ENCODE measurements around the gene FAM227B.

DNA sequence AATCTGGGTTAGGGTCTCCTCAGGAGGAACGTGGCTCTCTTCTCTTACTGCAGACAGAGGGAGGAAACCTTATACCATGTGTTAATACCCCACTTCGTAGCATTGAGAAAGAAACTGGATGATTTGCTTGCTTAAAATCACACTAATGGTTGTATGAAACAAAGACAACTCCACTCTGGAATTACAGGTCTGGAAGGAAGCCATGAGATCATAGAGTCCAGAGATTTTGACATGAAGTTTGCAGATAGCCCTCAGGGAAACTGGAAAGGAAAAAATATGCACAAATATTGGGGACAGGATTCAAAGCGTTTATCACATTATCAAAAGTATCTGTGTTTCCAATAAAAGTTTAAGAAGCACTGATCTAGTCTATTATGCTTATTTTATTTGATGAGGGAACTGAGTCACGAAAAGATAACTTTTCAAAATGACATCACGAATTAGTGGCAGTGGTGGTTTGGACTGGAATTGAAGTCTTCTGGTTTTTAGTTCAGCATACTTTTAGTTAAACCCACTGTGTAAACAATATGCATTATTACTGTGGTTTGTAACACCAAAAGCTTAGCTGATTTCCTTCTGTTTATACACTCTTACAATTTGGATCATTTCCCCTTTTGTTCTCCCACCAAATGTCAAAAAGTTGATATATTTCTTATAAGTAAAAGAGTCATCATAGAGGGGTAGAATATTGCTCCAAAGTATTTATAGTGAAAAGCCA is 180.8 kb downstream of the FAM227B start:
- TF ChIP-seq POLR2A (IDR thresholded peaks at IDR 0.05) = no peak
- TF ChIP-seq, protein P1, sequence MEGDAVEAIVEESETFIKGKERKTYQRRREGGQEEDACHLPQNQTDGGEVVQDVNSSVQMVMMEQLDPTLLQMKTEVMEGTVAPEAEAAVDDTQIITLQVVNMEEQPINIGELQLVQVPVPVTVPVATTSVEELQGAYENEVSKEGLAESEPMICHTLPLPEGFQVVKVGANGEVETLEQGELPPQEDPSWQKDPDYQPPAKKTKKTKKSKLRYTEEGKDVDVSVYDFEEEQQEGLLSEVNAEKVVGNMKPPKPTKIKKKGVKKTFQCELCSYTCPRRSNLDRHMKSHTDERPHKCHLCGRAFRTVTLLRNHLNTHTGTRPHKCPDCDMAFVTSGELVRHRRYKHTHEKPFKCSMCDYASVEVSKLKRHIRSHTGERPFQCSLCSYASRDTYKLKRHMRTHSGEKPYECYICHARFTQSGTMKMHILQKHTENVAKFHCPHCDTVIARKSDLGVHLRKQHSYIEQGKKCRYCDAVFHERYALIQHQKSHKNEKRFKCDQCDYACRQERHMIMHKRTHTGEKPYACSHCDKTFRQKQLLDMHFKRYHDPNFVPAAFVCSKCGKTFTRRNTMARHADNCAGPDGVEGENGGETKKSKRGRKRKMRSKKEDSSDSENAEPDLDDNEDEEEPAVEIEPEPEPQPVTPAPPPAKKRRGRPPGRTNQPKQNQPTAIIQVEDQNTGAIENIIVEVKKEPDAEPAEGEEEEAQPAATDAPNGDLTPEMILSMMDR (IDR thresholded peaks at IDR 0.05) = no peak

Data from testis (tissue), 2 donors.